HG03280 (cell line): Measurements from ENCODE around the gene ZFP69B.

Source experiments
- ATAC-seq: cut with Tn5 transposase; IDR thresholded peaks from one replicate; pipeline ENCODE4 v1.9.1; 2021; ENCODE audit warnings: mild to moderate bottlenecking, moderate library complexity; ENCODE audit not compliant: unreplicated experiment

The ZFP69B gene

GRCh38 chr1:40449684-40450494 is at the start of gene ZFP69B:
ZFP69B (plus strand) TSS chr1:40450476; CDS start chr1:40450962, 486 bp downstream.
- ATAC-seq, result peak; percentile 89

GRCh38 chr1:40401473-40402201 is 48.6 kb upstream of the ZFP69B start:
- no peak for ATAC-seq

- no peak for ATAC-seq
Measured at GRCh38 chr1:40404670-40405462, 45.4 kb upstream of the ZFP69B start.

- no peak for ATAC-seq
Measured at GRCh38 chr1:40405812-40406211, 44.5 kb upstream of the ZFP69B start.

GRCh38 chr1:40407453-40407852 is 42.8 kb upstream of the ZFP69B start:
- no peak for ATAC-seq

- ATAC-seq, result no peak
Measured at GRCh38 chr1:40409467-40409866, 40.8 kb upstream of the ZFP69B start.

GRCh38 chr1:40411294-40411693 is 39.0 kb upstream of the ZFP69B start:
- no peak for ATAC-seq

- no peak for ATAC-seq
Measured at GRCh38 chr1:40411843-40412242, 38.4 kb upstream of the ZFP69B start.

DNA sequence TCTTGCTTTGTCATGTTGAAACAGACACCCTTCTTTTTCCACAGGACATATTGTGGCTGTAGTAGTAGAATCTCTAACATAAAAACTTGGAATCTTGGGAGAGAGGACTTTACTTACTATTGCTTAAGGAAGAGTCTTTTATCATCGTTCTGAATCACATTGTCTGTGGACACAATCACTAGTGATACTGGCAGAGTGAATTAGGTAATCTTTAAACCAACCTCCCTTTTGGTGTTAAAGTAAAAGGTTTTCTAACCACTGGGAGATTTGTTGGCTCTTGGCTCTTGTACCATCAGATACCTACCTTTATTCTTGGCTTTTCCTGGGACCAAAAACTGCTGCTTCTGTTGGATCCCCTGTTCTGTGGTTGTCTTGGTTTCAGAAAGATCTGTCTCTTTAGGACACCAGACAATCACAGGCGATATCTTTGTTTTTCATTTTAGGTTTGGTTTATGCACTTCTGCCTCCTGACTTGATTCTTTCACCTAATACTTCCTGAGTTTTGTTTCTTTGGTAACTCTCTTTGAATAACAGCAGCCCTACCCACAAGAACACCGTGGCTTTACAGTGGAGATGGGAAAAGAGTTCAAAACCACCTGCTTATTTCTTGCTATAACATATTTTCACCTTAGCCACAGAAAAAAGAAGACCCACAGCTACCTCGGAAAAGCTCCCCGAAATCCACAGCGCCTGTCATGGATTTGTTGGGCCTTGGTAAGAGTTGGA is 36.6 kb upstream of the ZFP69B start:
- no peak for ATAC-seq

- no peak for ATAC-seq
Measured at GRCh38 chr1:40414331-40414730, 35.9 kb upstream of the ZFP69B start.

GRCh38 chr1:40416709-40417108 is 33.6 kb upstream of the ZFP69B start:
- ATAC-seq, result no peak

GRCh38 chr1:40421431-40422384 is 28.6 kb upstream of the ZFP69B start:
- ATAC-seq, result no peak

DNA sequence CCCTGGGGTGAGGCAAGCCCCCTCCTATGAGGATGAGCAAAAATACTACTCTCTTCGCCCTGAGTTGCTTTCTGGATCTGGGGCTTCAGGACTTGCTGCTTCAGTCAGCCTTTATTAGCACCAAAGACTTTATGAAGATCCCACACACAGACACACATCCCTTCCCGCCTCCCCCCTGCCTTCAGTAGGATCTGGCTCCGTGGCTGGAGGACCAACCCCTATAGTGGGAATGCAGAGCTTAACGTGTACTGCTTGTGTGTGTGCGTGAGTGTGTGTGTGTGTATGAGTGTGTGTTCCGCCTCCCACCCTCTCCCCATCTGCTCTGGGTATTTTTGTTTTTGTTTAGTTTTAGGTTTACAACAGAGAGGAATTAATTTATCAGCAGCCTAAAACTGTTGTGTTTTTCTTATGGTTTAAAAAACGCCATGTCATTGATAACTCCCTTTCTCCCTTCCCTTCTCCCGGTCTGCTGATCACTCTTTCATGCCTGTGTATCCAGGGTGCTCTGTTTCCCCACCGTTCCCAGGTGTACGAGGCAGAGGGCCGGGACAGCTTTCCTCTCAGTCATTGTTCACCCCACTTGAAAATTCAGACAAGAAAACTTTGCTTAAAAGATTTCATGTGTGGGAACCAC is 27.5 kb upstream of the ZFP69B start:
- no peak for ATAC-seq

- no peak for ATAC-seq
Measured at GRCh38 chr1:40423264-40423642, 27.0 kb upstream of the ZFP69B start.

DNA sequence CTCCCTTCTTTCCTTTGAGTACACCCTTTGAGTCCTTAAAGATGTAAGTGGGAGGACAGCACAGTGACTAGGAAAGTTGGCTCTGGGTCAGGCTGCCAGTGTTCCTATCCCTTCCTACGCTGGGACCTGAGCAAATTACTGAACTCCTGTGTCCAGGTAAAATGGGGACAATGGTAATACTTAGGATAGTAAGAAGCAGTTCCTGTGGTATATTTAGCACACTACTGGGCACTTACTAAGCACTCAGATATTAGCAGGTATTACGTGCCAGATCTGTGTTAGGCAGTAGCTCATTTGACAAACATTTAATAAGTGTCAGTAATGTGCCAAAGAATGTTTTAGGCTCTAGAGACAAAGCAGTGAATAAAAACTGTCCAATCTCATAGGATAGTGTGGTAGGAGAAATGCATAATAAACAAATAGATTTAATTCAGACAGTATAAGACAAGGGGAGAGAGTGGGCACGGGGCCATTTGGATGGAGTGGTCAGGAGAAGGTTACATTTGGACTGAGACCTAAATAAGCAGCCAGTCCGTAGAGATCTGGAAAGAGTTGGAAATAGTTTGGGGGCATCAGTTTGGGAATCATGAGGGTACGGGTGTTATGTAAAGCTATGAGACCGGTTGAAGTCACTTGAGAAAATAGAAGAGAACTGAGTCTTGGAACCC is 26.2 kb upstream of the ZFP69B start:
- ATAC-seq, result no peak

DNA sequence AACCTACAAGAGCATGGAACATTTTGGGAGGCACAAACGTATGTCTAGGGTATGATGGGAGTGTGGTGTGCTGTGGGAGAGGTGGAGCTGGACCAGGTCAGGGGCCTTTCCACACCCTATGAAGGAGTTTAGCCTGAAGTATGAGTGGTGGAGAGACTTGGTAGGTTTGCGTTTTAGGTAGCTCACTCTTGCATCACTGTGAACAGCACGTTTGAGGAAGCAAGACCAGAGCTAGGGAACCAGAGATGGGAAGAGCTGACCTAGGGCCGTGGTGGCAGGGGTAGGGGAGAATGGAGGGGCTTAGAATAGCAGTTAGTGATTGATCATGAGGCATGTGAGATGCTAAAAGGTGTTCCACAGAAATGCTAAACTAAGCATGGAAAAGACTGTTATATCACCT is 25.1 kb upstream of the ZFP69B start:
- no peak for ATAC-seq

DNA sequence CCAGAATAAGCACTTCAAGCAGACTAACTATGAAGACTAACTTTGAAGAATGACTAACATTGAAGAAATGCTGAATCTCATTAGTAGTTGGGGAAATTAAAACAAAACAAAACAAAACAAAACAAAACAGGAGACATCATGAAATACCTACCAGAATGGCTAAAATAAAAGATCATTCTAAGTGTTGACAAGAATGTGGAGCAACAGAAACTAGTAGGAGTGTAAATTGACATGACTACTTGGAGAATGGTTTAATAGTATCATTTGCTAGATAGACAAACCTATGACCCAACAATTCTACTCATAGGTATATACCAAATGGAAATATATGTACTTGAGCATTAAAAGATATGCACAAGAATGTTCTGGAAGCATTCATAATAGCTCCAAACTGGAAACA is 18.9 kb upstream of the ZFP69B start:
- ATAC-seq, result no peak

GRCh38 chr1:40432644-40433390 is 17.5 kb upstream of the ZFP69B start:
- no peak for ATAC-seq
